OCI-LY3 (cell line): ENCODE data around the gene MAML2.

Source experiments
- EZH2phosphoT487 ChIP-seq: fragments of 200-600 bp; shearing (Covaris generic); IDR thresholded peaks from 2 replicates; pipeline ENCODE4 v1.6.1; 2018; ENCODE audit warnings: antibody characterized with exemption, mixed run types, low read depth
- TF ChIP-seq, protein P1 (sequence below): fragments of 200-600, 300-600 bp; sonication (generic); IDR thresholded peaks from 2 replicates; pipeline ENCODE4 v1.5.1; 2014; ENCODE audit warnings: antibody characterized with exemption, low read length, low read depth

DNA sequence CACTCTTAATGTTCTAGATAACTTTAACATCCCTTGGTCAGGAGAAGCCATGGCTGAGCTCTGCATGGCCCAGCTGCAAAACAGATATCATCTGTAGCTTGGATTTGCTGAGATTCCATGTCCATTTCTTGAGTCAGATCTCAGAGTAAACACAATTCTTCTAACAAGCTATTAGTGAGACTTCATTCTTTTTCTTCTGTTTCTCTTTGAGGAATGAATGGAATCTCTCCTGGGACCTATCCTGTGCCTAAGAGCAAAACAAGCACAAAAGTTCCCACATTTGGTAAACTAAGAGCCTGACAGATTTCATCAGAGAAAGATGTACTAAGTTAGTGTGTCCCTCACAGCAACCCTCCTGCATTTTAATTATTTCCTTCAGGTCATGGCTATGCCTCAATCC, 142.8 kb downstream of the MAML2 start:
- TF ChIP-seq, protein P1, sequence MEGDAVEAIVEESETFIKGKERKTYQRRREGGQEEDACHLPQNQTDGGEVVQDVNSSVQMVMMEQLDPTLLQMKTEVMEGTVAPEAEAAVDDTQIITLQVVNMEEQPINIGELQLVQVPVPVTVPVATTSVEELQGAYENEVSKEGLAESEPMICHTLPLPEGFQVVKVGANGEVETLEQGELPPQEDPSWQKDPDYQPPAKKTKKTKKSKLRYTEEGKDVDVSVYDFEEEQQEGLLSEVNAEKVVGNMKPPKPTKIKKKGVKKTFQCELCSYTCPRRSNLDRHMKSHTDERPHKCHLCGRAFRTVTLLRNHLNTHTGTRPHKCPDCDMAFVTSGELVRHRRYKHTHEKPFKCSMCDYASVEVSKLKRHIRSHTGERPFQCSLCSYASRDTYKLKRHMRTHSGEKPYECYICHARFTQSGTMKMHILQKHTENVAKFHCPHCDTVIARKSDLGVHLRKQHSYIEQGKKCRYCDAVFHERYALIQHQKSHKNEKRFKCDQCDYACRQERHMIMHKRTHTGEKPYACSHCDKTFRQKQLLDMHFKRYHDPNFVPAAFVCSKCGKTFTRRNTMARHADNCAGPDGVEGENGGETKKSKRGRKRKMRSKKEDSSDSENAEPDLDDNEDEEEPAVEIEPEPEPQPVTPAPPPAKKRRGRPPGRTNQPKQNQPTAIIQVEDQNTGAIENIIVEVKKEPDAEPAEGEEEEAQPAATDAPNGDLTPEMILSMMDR, result no peak
- no peak for TF ChIP-seq EZH2phosphoT487
